DOHH2 (cell line): ENCODE results near the gene DENND6A.

Source experiments
- H3F3A ChIP-seq: fragments of 200-600 bp; sonication (generic), shearing (Covaris generic); 2 replicates; pipeline ENCODE4 v1.6.0; 2016; ENCODE audit warnings: antibody characterized with exemption, mild to moderate bottlenecking; ENCODE audit not compliant: control insufficient read depth, insufficient read depth
- H3K27ac ChIP-seq: fragments of 200-600 bp; sonication (generic); 2 replicates; pipeline ENCODE4 v1.5.1; 2014; ENCODE audit warnings: low read depth, mild to moderate bottlenecking, low read length, moderate library complexity
- H3K27me3 ChIP-seq: fragments of 200-600 bp; sonication (generic); 2 replicates; pipeline ENCODE4 v1.6.1; 2014; ENCODE audit warnings: mild to moderate bottlenecking, low read length, mixed read lengths; ENCODE audit not compliant: control insufficient read depth
- H3K36me3 ChIP-seq: fragments of 200-600 bp; sonication (generic); 2 replicates; pipeline ENCODE4 v1.6.1; 2014; ENCODE audit warnings: mild to moderate bottlenecking, low read length, moderate library complexity, mixed read lengths; ENCODE audit not compliant: control insufficient read depth
- H3K4me1 ChIP-seq: fragments of 200-600 bp; sonication (generic); 2 replicates; pipeline ENCODE4 v1.6.1; 2014; ENCODE audit warnings: mild to moderate bottlenecking, low read length, mixed read lengths; ENCODE audit not compliant: control insufficient read depth
- H3K4me2 ChIP-seq: fragments of 200-600 bp; sonication (generic); 2 replicates; pipeline ENCODE4 v1.6.0; 2014; ENCODE audit warnings: mild to moderate bottlenecking, low read length, moderate library complexity
- H3K4me3 ChIP-seq: fragments of 200-600 bp; sonication (generic); 2 replicates; pipeline ENCODE4 v1.5.1; 2014; ENCODE audit warnings: mild to moderate bottlenecking, low read length, mixed read lengths
- H3K79me2 ChIP-seq: fragments of 200-600 bp; sonication (generic); 2 replicates; pipeline ENCODE4 v1.6.1; 2014; ENCODE audit warnings: mild to moderate bottlenecking, low read length, mixed read lengths; ENCODE audit not compliant: control insufficient read depth
- H3K9me2 ChIP-seq: fragments of 200-600 bp; sonication (generic); replicated peaks from 2 replicates; pipeline ENCODE4 v1.6.1; 2014; ENCODE audit warnings: mild to moderate bottlenecking, low read length, mixed read lengths; ENCODE audit not compliant: control insufficient read depth
- H3K9me3 ChIP-seq: fragments of 200-600 bp; sonication (generic); 2 replicates; pipeline ENCODE4 v1.6.1; 2014; ENCODE audit warnings: antibody characterized with exemption, low read length, mixed read lengths; ENCODE audit not compliant: control insufficient read depth, insufficient read depth
- H4K20me1 ChIP-seq: fragments of 200-600 bp; sonication (generic); 2 replicates; pipeline ENCODE4 v1.6.0; 2014; ENCODE audit warnings: low read depth, mild to moderate bottlenecking, antibody characterized with exemption, low read length, moderate library complexity; ENCODE audit not compliant: control insufficient read depth, insufficient read depth
- EZH2phosphoT487 ChIP-seq: fragments of 200-600 bp; sonication (generic); IDR thresholded peaks from 2 replicates; pipeline ENCODE4 v1.6.1; 2017; ENCODE audit warnings: borderline replicate concordance, mild to moderate bottlenecking, antibody characterized with exemption, low read length, moderate library complexity, mixed read lengths
- TF ChIP-seq, protein P1 (sequence below): fragments of 200-600 bp; sonication (generic); IDR thresholded peaks from one replicate; pipeline ENCODE4 v1.5.1; 2014; ENCODE audit warnings: antibody characterized with exemption, mild to moderate bottlenecking, low read depth, low read length; ENCODE audit not compliant: poor library complexity, severe bottlenecking

The DENND6A gene

GRCh38 chr3:57689367-57690053 lies 3.4 kb downstream of the DENND6A start:
- no peak overlapping the region for H3K27ac ChIP-seq

GRCh38 chr3:57688291-57688690 lies 4.6 kb downstream of the DENND6A start:
- Histone ChIP-seq H3K4me1 (peaks cover 25% of the 10 kb centered on the region), H3K9me3 (no peaks in the 10 kb centered on the region), H3K36me3 (peaks cover 40% of the 10 kb centered on the region), H3K27me3 (no peaks in the 10 kb centered on the region), H3F3A (no peaks in the 10 kb centered on the region), H3K79me2 (peaks cover 93% of the 10 kb centered on the region), H3K27ac (no peak overlapping the region), H3K4me2 (no peak overlapping the region), H3K4me3 (no peak overlapping the region), H3K9me2 (no peaks in the 10 kb centered on the region), H4K20me1 (peaks cover 13% of the 10 kb centered on the region)
- TF ChIP-seq, protein P1, sequence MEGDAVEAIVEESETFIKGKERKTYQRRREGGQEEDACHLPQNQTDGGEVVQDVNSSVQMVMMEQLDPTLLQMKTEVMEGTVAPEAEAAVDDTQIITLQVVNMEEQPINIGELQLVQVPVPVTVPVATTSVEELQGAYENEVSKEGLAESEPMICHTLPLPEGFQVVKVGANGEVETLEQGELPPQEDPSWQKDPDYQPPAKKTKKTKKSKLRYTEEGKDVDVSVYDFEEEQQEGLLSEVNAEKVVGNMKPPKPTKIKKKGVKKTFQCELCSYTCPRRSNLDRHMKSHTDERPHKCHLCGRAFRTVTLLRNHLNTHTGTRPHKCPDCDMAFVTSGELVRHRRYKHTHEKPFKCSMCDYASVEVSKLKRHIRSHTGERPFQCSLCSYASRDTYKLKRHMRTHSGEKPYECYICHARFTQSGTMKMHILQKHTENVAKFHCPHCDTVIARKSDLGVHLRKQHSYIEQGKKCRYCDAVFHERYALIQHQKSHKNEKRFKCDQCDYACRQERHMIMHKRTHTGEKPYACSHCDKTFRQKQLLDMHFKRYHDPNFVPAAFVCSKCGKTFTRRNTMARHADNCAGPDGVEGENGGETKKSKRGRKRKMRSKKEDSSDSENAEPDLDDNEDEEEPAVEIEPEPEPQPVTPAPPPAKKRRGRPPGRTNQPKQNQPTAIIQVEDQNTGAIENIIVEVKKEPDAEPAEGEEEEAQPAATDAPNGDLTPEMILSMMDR = no peak
- no peak for TF ChIP-seq EZH2phosphoT487

More at GRCh38 chr3:57689367-57690053, 3.4 kb downstream of the DENND6A start:
- Histone ChIP-seq H3K4me3 (no peak overlapping the region; the same call in 1 of the 2 replicates), H3K4me2 (peak overlapping the region; percentile 32), H3K79me2 (peaks cover 82% of the 10 kb centered on the region), H3K36me3 (peaks cover 38% of the 10 kb centered on the region), H3K9me3 (no peaks in the 10 kb centered on the region), H3K9me2 (no peaks in the 10 kb centered on the region), H4K20me1 (peaks cover 13% of the 10 kb centered on the region), H3K4me1 (peaks cover 25% of the 10 kb centered on the region), H3F3A (peaks cover 2% of the 10 kb centered on the region; the same call in 1 of the 2 replicates), H3K27me3 (no peaks in the 10 kb centered on the region)
- no peak for TF ChIP-seq EZH2phosphoT487
- TF ChIP-seq, protein P1 = no peak

DNA sequence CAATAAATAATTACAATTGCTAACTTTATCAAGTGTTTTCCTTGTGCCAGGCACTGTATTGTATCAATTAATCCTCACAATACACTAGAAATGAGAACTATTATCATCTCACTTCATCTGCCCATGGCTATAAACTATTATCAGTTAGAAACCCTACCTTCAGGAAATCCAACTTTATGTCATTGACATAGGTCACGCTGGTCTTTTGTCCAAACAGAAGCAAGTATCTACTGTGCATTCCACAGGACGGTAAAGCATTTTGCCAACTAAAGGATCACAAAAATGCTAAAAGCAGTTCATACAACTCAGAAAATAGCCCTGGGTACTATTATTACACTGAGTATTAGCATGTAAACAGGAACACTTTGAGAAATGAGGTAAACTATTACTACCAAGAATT lies 9.6 kb downstream of the DENND6A start:
- H4K20me1 ChIP-seq = peaks cover 2% of the 10 kb centered on the region; the same call in 1 of the 2 replicates
- H3K27me3 ChIP-seq = no peaks in the 10 kb centered on the region
- H3F3A ChIP-seq = no peaks in the 10 kb centered on the region
- H3K9me2 ChIP-seq = no peaks in the 10 kb centered on the region
- TF ChIP-seq EZH2phosphoT487 = no peak
- TF ChIP-seq, protein P1 = no peak
- peaks cover 90% of the 10 kb centered on the region for H3K79me2 ChIP-seq
- no peak overlapping the region for H3K27ac ChIP-seq
- no peak overlapping the region for H3K4me2 ChIP-seq
- peaks cover 45% of the 10 kb centered on the region for H3K36me3 ChIP-seq
- H3K4me1 ChIP-seq = no peaks in the 10 kb centered on the region
- H3K4me3 ChIP-seq = no peak overlapping the region
- no peaks in the 10 kb centered on the region for H3K9me3 ChIP-seq
